GM18517 (cell line): Measurements from ENCODE around the gene ABCB11.
"Not testable (repeated sequence)": the region's sequence is repeated elsewhere in the genome, so short reads cannot be mapped to it uniquely, and the experiment has no call there.

Source experiments
- ATAC-seq: cut with Tn5 transposase; IDR thresholded peaks from one replicate; pipeline ENCODE4 v1.9.1; 2021; ENCODE audit warnings: mild to moderate bottlenecking, moderate library complexity; ENCODE audit not compliant: unreplicated experiment

The ABCB11 gene

GRCh38 chr2:168897449-168897848 lies 133.7 kb downstream of the ABCB11 start:
- ATAC-seq, result no peak

- ATAC-seq, result no peak
Observed at GRCh38 chr2:168896783-168897182, 134.3 kb downstream of the ABCB11 start.

GRCh38 chr2:168895771-168896170 lies 135.4 kb downstream of the ABCB11 start:
- no peak for ATAC-seq

GRCh38 chr2:168894720-168895119 lies 136.4 kb downstream of the ABCB11 start:
- ATAC-seq, result no peak

DNA sequence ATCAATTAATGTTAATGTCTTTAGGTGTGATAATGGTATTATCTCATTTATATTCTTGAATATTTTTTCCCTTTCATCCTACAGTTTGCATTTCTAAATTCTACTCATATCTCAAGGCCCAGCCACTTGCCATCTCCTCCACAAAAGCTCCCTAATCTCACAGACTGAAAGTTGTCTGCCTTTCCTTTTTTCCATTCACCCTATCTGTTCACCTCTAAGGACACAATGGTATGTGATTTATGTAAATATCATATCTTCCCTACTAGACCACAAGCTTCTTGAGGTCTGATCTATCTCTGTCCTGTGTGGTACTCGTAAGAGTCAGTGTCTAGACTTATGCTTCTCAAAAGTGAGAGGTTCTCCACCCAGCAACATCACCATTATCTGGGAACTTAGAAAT lies 137.0 kb downstream of the ABCB11 start:
- ATAC-seq, result no peak

- no peak for ATAC-seq
Observed at GRCh38 chr2:168892327-168892726, 138.8 kb downstream of the ABCB11 start.

DNA sequence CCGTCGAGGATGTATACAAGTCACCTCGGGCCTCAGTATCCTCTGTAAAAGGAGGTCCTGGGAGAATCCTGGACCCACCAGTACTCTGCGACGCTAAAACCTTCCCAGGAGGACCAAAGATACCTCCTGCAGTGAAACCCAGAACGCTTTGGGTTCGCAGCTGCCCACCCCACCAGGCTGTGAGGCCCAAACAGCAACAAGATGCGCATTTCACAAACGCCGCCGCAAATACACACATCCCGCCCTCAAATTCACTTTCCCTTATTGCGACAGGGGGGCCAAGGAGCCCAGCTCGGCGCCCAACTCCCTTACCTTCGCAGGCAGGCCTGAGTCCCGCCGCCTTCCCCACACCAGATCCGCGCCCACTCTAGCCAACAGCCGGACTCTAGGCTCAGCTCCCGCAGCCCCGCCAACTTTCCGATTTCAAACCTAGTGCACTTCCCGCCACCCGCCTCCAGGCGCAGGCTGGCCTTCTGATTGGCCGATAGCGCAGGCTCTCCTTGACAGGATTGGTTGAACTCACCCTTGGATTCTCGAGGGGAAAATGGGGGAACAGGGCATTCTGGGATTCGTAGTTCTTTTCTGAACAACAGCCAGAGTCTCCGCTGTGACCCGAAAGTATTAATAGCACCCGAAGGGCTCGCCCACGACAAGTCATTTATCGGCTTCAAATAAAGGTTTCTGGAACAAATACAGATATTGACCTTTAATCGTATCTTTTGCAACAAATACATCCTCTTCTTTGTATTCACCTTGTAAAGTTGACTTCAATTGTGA lies 140.9 kb downstream of the ABCB11 start, which contains the start of gene SPC25:
Gene SPC25 (minus strand): TSS at position 425 of the 777 bp plus-strand sequence. CDS start 911 bp downstream, outside the sequence.
- ATAC-seq, result peak; percentile 100

DNA sequence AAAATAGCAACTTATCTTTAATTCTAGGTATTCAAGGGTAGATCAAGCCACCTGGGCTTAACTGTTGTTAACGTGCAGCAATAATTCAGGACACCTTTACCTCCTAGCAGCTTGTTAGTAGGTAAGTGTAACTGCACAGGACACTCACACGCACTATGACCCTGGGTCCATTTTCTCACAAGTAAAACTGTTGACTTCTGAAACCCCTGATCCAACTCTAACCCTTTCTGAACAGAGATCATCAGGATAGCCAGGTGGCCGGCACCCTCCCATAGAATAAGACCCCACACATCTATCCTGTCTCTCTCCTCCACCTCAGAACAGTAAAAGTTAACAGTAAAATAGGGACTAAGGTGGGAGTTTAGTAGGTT lies 141.5 kb downstream of the ABCB11 start:
- ATAC-seq, result no peak

DNA sequence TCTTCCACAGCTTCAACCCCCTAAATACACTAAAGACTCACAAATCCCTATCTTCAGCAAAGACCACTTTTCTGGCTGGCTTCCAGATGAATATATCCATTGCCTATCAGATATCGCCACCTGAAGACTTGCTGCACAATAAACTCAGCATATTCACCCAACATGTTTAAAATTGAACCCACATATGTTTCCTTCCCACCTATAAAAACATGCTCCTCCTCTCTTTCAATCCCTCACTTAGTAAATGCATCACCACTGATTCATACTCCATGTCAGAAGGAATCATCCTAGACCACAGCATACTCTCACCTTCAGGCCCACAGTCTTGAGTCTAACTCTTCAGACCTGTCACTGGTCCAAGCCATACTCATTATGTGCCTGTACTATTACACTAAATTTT lies 146.1 kb downstream of the ABCB11 start:
- ATAC-seq, result no peak

DNA sequence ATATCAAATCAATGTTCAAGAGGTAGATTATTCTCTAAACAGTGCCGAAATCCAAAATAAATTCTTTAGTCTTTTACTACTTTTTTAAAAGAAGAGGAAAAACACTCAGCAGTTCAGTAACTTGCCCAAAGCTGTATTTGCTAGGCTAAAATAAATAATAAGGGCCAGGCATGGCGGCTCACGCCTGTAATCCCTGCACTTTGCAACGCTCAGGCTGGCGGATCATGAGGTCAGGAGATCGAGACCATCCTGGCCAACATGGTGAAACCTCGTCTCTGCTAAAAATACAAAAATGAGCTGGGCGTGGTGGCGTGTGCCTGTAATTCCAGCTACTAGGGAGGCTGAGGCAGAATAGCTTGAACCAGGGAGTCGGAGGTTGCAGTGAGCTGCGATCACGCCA lies 149.0 kb downstream of the ABCB11 start:
- not testable (repeated sequence) for ATAC-seq

DNA sequence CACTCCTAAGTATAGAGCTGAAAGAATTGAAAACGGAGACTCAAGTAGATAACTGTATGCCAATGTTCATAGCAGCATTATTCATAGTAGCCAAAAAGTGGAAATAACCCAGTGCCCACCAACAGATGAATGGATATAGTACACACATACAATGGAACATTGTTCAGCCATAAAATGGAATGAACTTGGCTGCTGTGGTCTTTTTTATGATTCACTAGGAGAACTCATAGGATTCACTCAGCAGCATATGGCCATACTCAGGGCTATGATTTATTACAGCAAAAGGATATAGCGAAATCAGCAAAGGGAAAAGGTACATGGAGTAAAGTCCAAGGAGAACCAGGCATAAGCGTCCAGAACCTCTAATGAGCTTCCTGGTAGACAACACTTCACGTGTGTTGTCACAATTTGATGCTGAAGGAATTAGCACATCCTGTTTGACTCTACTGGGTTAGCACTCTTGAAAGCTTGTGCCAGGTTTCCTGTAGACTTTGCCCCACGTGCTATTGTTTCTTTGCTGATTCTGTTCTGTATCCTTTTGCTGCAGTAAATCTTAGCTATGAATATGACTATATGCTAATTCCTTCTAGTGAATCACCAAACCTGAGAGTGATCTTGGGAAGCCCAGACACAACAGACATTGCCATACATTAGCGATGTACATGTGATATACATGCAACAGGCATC lies 156.6 kb downstream of the ABCB11 start:
- no peak for ATAC-seq

GRCh38 chr2:168870824-168871223 lies 160.3 kb downstream of the ABCB11 start:
- ATAC-seq, result not testable (repeated sequence)
